ENCODE measurements around the gene SIRT3. TPM values are rescaled to one million over a fixed set of nuclear protein-coding genes. Genes with fewer than 3 reads are reported as not detected.
A peak's percentile ranks its signal among the peaks of the same experiment; 100 is the strongest.

The SIRT3 gene
- polyA plus RNA-seq, 1 donor (not counting 4 experiments of a cell fraction or from before 2014, with no cell fraction given) = 12.6 TPM

GRCh38 chr11:205221-206001 is 30.7 kb downstream of the SIRT3 start:
- no peaks in the 10 kb centered on the region for H3K9me3 ChIP-seq (ENCODE audit: control insufficient read depth, low read depth, low read length)
- H3K9ac ChIP-seq (ENCODE audit: control insufficient read depth, extremely low read depth, insufficient read depth, low read length) = peak overlapping the region; percentile 85
- H3K79me2 ChIP-seq (ENCODE audit: control insufficient read depth, insufficient read depth, low read length) = peaks cover 57% of the 10 kb centered on the region
- dilution Hi-C loops (cut with MboI; ENCODE audit: extremely low pct_ligation_motif_present, low sequenced_read_pairs) = no loop called here
- peaks cover 20% of the 10 kb centered on the region for H3K4me1 ChIP-seq (ENCODE audit: control insufficient read depth, extremely low read depth, insufficient read depth, low read length)
- TF ChIP-seq CTCF (optimal IDR thresholded peaks at IDR 0.05 in 1 of 3, IDR thresholded peaks at IDR 0.05 in 1 of 3, conservative IDR thresholded peaks at IDR 0.05 in 1 of 3; ENCODE audit: extremely low read depth in 1 of 3, insufficient read depth in 2 of 3, low read length in 3 of 3) = no peak
- TF ChIP-seq EZH2 (IDR thresholded peaks at IDR 0.05; ENCODE audit: low read length) = no peak
- no peak overlapping the region for H3K27ac ChIP-seq (ENCODE audit: control insufficient read depth, insufficient read depth, low read length)
- peak overlapping the region in 1 of 3 experiments; percentile 90 for H3K4me3 ChIP-seq (ENCODE audit: control insufficient read depth in 2 of 3, extremely low read depth in 1 of 3, insufficient read depth in 2 of 3, low read depth in 1 of 3, low read length in 3 of 3)
- peaks cover 2% of the 10 kb centered on the region for H3K9me1 ChIP-seq (ENCODE audit: control insufficient read depth, extremely low read depth, insufficient read depth, low read length)
- FAIRE-seq (no peak), DNase-seq (ENCODE audit: low read depth, low spot score) (no peak)
- H3K36me3 ChIP-seq (ENCODE audit: control insufficient read depth in 2 of 2, extremely low read depth in 1 of 2, insufficient read depth in 2 of 2, low read length in 2 of 2) = peaks cover 30 to 39% of the 10 kb centered on the region in 2 experiments
- H2AFZ ChIP-seq (ENCODE audit: control insufficient read depth, low read length) = no peak overlapping the region
- peak overlapping the region; percentile 97 for H3K4me2 ChIP-seq (ENCODE audit: control insufficient read depth, extremely low read depth, insufficient read depth, low read depth, low read length)
- peaks cover 8% of the 10 kb centered on the region for H4K20me1 ChIP-seq (ENCODE audit: control insufficient read depth, extremely low read depth, insufficient read depth, low read length)
- no peaks in the 10 kb centered on the region for H3K27me3 ChIP-seq (ENCODE audit: control insufficient read depth, extremely low read depth, insufficient read depth, low read length)

GRCh38 chr11:204587-205109 is 31.5 kb downstream of the SIRT3 start:
- peaks cover 8% of the 10 kb centered on the region for H4K20me1 ChIP-seq (ENCODE audit: control insufficient read depth, extremely low read depth, insufficient read depth, low read length)
- no peaks in the 10 kb centered on the region for H3K9me3 ChIP-seq (ENCODE audit: control insufficient read depth, low read depth, low read length)
- TF ChIP-seq EZH2 (IDR thresholded peaks at IDR 0.05; ENCODE audit: low read length) (no peak), CTCF (optimal IDR thresholded peaks at IDR 0.05 in 1 of 3, IDR thresholded peaks at IDR 0.05 in 1 of 3, conservative IDR thresholded peaks at IDR 0.05 in 1 of 3; ENCODE audit: extremely low read depth in 1 of 3, insufficient read depth in 2 of 3, low read length in 3 of 3) (no peak)
- peaks cover 2% of the 10 kb centered on the region for H3K9me1 ChIP-seq (ENCODE audit: control insufficient read depth, extremely low read depth, insufficient read depth, low read length)
- FAIRE-seq = no peak
- peaks cover 12% of the 10 kb centered on the region for H3K4me1 ChIP-seq (ENCODE audit: control insufficient read depth, extremely low read depth, insufficient read depth, low read length)
- H2AFZ ChIP-seq (ENCODE audit: control insufficient read depth, low read length) = no peak overlapping the region
- no peak overlapping the region for H3K4me3 ChIP-seq (ENCODE audit: control insufficient read depth in 2 of 3, extremely low read depth in 1 of 3, insufficient read depth in 2 of 3, low read depth in 1 of 3, low read length in 3 of 3)
- no peak overlapping the region for H3K4me2 ChIP-seq (ENCODE audit: control insufficient read depth, extremely low read depth, insufficient read depth, low read depth, low read length)
- no peak overlapping the region for H3K27ac ChIP-seq (ENCODE audit: control insufficient read depth, insufficient read depth, low read length)
- peaks cover 27 to 32% of the 10 kb centered on the region in 2 experiments for H3K36me3 ChIP-seq (ENCODE audit: control insufficient read depth in 2 of 2, extremely low read depth in 1 of 2, insufficient read depth in 2 of 2, low read length in 2 of 2)
- dilution Hi-C loops (cut with MboI; ENCODE audit: extremely low pct_ligation_motif_present, low sequenced_read_pairs) = no loop called here
- H3K27me3 ChIP-seq (ENCODE audit: control insufficient read depth, extremely low read depth, insufficient read depth, low read length) = no peaks in the 10 kb centered on the region
- H3K79me2 ChIP-seq (ENCODE audit: control insufficient read depth, insufficient read depth, low read length) = peaks cover 50% of the 10 kb centered on the region
- DNase-seq (ENCODE audit: low read depth, low spot score) = no peak
- no peak overlapping the region for H3K9ac ChIP-seq (ENCODE audit: control insufficient read depth, extremely low read depth, insufficient read depth, low read length)

All from keratinocyte (primary cell).